CD14-positive monocyte (primary cell): ENCODE data around the gene ACLY. TPM values are rescaled to one million over a fixed set of nuclear protein-coding genes. Genes with fewer than 3 reads are reported as not detected.

Experiments
- DNase-seq, 3 donors: peaks; one replicate each; pipeline ENCODE4 v3.0.0-alpha.2; 2011 to 2022
- H2AFZ ChIP-seq: 2 replicates; pipeline ENCODE4 v1.6.0; 2012; ENCODE audit warnings: mild to moderate bottlenecking, low read depth, low read length, inconsistent platforms; ENCODE audit not compliant: insufficient read depth, poor library complexity, severe bottlenecking
- H3K27ac ChIP-seq, 2 donors: 1 replicate in 1 of 2; 2 replicates in 1 of 2; pipeline ENCODE4 v1.5.1; 2012 to 2013; ENCODE audit warnings: low read length in 2 of 2, control low read depth in 1 of 2, inconsistent platforms in 1 of 2, low read depth in 1 of 2, mild to moderate bottlenecking in 1 of 2
- H3K27me3 ChIP-seq, 2 donors: one replicate each; pipeline versions ENCODE4 v1.6.0 to v1.6.1; 2011 to 2013; ENCODE audit warnings: low read length in 2 of 2; ENCODE audit not compliant: control insufficient read depth in 2 of 2, insufficient read depth in 2 of 2
- H3K36me3 ChIP-seq, 2 donors: replicated peaks in 1 of 2; 1 replicate in 1 of 2; 2 replicates in 1 of 2; pipeline versions ENCODE4 v1.5.1 to v1.6.1; 2012 to 2013; ENCODE audit warnings: low read length in 2 of 2, control low read depth in 1 of 2, inconsistent platforms in 1 of 2, mild to moderate bottlenecking in 1 of 2; ENCODE audit not compliant: insufficient read depth in 2 of 2, control insufficient read depth in 1 of 2
- H3K4me1 ChIP-seq, 2 donors: 1 replicate in 1 of 2; 2 replicates in 1 of 2; pipeline versions ENCODE4 v1.5.1 to v1.6.1; 2012 to 2013; ENCODE audit warnings: low read length in 2 of 2, control low read depth in 1 of 2, inconsistent platforms in 1 of 2, mild to moderate bottlenecking in 1 of 2, moderate library complexity in 1 of 2; ENCODE audit not compliant: insufficient read depth in 2 of 2, control insufficient read depth in 1 of 2
- H3K4me2 ChIP-seq: replicated peaks from 2 replicates; pipeline ENCODE3; 2012; ENCODE audit warnings: low read length, moderate library complexity, mild to moderate bottlenecking; ENCODE audit not compliant: poor library complexity, severe bottlenecking; ENCODE audit errors: extremely low read depth
- H3K4me3 ChIP-seq, 3 experiments: fragments of 200-600 bp in 1 of 3; sonication (generic) in 1 of 3; replicated peaks in 1 of 3; 1 replicate in 2 of 3; 2 replicates in 1 of 3; pipeline ENCODE4 v1.5.1; 2011 to 2013; ENCODE audit warnings: low read length in 3 of 3, mild to moderate bottlenecking in 3 of 3, control low read depth in 2 of 3, low read depth in 2 of 3, inconsistent platforms in 1 of 3, moderate library complexity in 1 of 3
- H3K79me2 ChIP-seq: 2 replicates; pipeline ENCODE4 v1.6.0; 2012; ENCODE audit warnings: mild to moderate bottlenecking, control low read depth, inconsistent platforms, low read length, moderate library complexity; ENCODE audit not compliant: insufficient read depth
- H3K9ac ChIP-seq: 2 replicates; pipeline ENCODE4 v1.6.0; 2017; ENCODE audit warnings: low read length, mild to moderate bottlenecking; ENCODE audit not compliant: insufficient read depth, poor library complexity, severe bottlenecking
- H3K9me3 ChIP-seq, 2 donors: replicated peaks in 1 of 2; 1 replicate in 1 of 2; 2 replicates in 1 of 2; pipeline versions ENCODE4 v1.5.1 to v1.6.1; 2012 to 2013; ENCODE audit warnings: low read length in 2 of 2, control low read depth in 1 of 2; ENCODE audit not compliant: control insufficient read depth in 1 of 2, insufficient read depth in 1 of 2
- H4K20me1 ChIP-seq: 2 replicates; pipeline ENCODE4 v1.6.0; 2012; ENCODE audit warnings: mild to moderate bottlenecking, low read length, control low read depth, moderate library complexity; ENCODE audit not compliant: insufficient read depth
- H3K27ac Mint-ChIP-seq, 7 donors: one replicate each; pipeline ENCODE4 v1.8.0; 2020; ENCODE audit warnings: mild to moderate bottlenecking in 7 of 7, mixed read lengths in 7 of 7, moderate library complexity in 6 of 7, inconsistent platforms in 2 of 7
- H3K27me3 Mint-ChIP-seq, 3 donors: one replicate each; pipeline ENCODE4 v1.8.0; 2021 to 2022; ENCODE audit warnings: low read depth in 3 of 3, mild to moderate bottlenecking in 3 of 3, mixed read lengths in 3 of 3, moderate library complexity in 3 of 3, inconsistent platforms in 1 of 3
- H3K36me3 Mint-ChIP-seq, 2 donors: one replicate each; pipeline ENCODE4 v1.8.0; 2020; ENCODE audit warnings: mixed read lengths in 2 of 2, inconsistent platforms in 1 of 2, mild to moderate bottlenecking in 1 of 2
- H3K4me1 Mint-ChIP-seq: one replicate; pipeline ENCODE4 v1.8.0; 2020; ENCODE audit warnings: mild to moderate bottlenecking, mixed read lengths
- H3K4me3 Mint-ChIP-seq, 2 donors: one replicate each; pipeline ENCODE4 v1.8.0; 2020; ENCODE audit warnings: mild to moderate bottlenecking in 2 of 2, mixed read lengths in 2 of 2, moderate library complexity in 1 of 2
- H3K9me3 Mint-ChIP-seq, 7 donors: one replicate each; pipeline ENCODE4 v1.8.0; 2020 to 2022; ENCODE audit warnings: mixed read lengths in 7 of 7, mild to moderate bottlenecking in 6 of 7, moderate library complexity in 6 of 7, inconsistent platforms in 2 of 7
- CTCF ChIP-seq: fragments of 200-600 bp; IDR thresholded peaks from one replicate; pipeline ENCODE4 v1.8.0; 2022; ENCODE audit warnings: antibody characterized with exemption, mild to moderate bottlenecking
- WGBS: methylation state at CpG from one replicate; pipeline ENCODE4 v1.1.5; 2013; ENCODE audit warnings: missing lambda C conversion rate; ENCODE audit not compliant: insufficient coverage; 5-methylcytosine and 5-hydroxymethylcytosine counted together
- intact Hi-C, 2 donors: fragments of 100-400 bp; cut with micrococcal nuclease; formaldehyde crosslinking; loops; one replicate each; pipeline versions ENCODE4 v1.15.0 to v1.15.1; 2023
- polyA plus RNA-seq, 3 donors: library from polyadenylated mRNA; depleted of rRNA in 1 of 3; unstranded in 2 of 3; stranded (reverse) in 1 of 3; fragments of 300-500 nt in 2 of 3; fragments of >200 nt in 1 of 3; fragmentation: Illumina TruSeq in 2 of 3; gene quantifications; 1 replicate in 2 of 3; 2 replicates in 1 of 3; pipeline ENCODE4 v1.2.3, GENCODE V29; 2012 to 2021

ACLY gene
- polyA plus RNA-seq, 3 donors: 41.0 to 48.3 (median 45.1) TPM

- DNase-seq: no peak
- no peak for TF ChIP-seq CTCF
- Mint-ChIP-seq H3K27me3 (peaks cover 0 to 2% (median 0%) of the 10 kb centered on the region in 3 donors), H3K9me3 (no peaks in the 10 kb centered on the region), H3K4me3 (peak overlapping the region; percentile 75 to 87), H3K36me3 (peaks cover 7 to 27% of the 10 kb centered on the region in 2 donors), H3K27ac (peak overlapping the region; percentile 62 to 85 (median 80)), H3K4me1 (peaks cover 47% of the 10 kb centered on the region)
- intact Hi-C loops: loop anchor here in 1 of 2 donors (2.0 to 5.0 kb wide), 2 partner anchors 45 to 187 kb away; partner anchors contain the start of gene RAB5C
- peaks cover 16 to 32% of the 10 kb centered on the region in 2 donors for H3K36me3 ChIP-seq
- peak overlapping the region; percentile 87 for H3K9ac ChIP-seq
- peaks cover 54% of the 10 kb centered on the region for H4K20me1 ChIP-seq
- H3K9me3 ChIP-seq: no peaks in the 10 kb centered on the region
- H2AFZ ChIP-seq: peak overlapping the region; percentile 82
- H3K79me2 ChIP-seq: peaks cover 48% of the 10 kb centered on the region
- H3K27ac ChIP-seq: peak overlapping the region; percentile 60 to 83
- peak overlapping the region; percentile 67 to 93 (median 92) for H3K4me3 ChIP-seq
- no peaks in the 10 kb centered on the region for H3K27me3 ChIP-seq
- H3K4me1 ChIP-seq: peaks cover 19 to 40% of the 10 kb centered on the region in 2 donors
- H3K4me2 ChIP-seq: peak overlapping the region; percentile 89
- WGBS: 24% methylated on average over 35 of the region's 39 CpGs
Observed at GRCh38 chr17:41967141-41967920, 48.6 kb upstream of the ACLY start.

- Histone ChIP-seq H4K20me1 (peaks cover 47% of the 10 kb centered on the region), H3K4me3 (peak within 1 kb of the TSS; percentile 67 to 93 (median 92)), H3K9ac (peak within 1 kb of the TSS; percentile 87), H3K27ac (peak within 1 kb of the TSS; percentile 60 to 83), H3K79me2 (peaks cover 41% of the 10 kb centered on the region), H3K4me1 (peaks cover 19 to 40% of the 10 kb centered on the region in 2 donors), H2AFZ (peak within 1 kb of the TSS; percentile 82), H3K36me3 (peaks cover 11 to 25% of the 10 kb centered on the region in 2 donors), H3K27me3 (no peaks in the 10 kb centered on the region), H3K9me3 (no peaks in the 10 kb centered on the region), H3K4me2 (peak within 1 kb of the TSS; percentile 89)
- Mint-ChIP-seq H3K36me3 (peaks cover 4 to 20% of the 10 kb centered on the region in 2 donors), H3K4me1 (peaks cover 47% of the 10 kb centered on the region), H3K27me3 (peaks cover 0 to 2% (median 0%) of the 10 kb centered on the region in 3 donors), H3K27ac (peak within 1 kb of the TSS; percentile 62 to 85 (median 79)), H3K4me3 (peak within 1 kb of the TSS; percentile 79 to 91), H3K9me3 (no peaks in the 10 kb centered on the region)
- intact Hi-C loops: loop anchor here in 1 of 2 donors (2.0 to 5.0 kb wide), 2 partner anchors 46 to 188 kb away; partner anchors contain the start of gene RAB5C
- WGBS: 0% methylated on average over 69 of the region's 71 CpGs
- no peak for TF ChIP-seq CTCF
- peak; percentile 87 to 91 (median 89) for DNase-seq
Observed at GRCh38 chr17:41966463-41967140, 47.9 kb upstream of the ACLY start, which contains the start of gene CNP. Gene CNP (plus strand): TSS chr17:41966795. CDS start chr17:41966885, 90 bp downstream.
